Peyer's patch (tissue), 4 donors: ENCODE results near the gene RUVBL1. TPM values are rescaled to one million over a fixed set of nuclear protein-coding genes. Genes with fewer than 3 reads are reported as not detected.

Experiments
- DNase-seq, 3 donors: peaks; one replicate each; pipeline ENCODE4 v3.0.0-alpha.2; 2017 to 2019
- H3K27ac ChIP-seq, 4 donors: fragments of 200-600 bp; sonication (generic); one replicate each; pipeline ENCODE4 v1.5.1; 2016 to 2019
- H3K27me3 ChIP-seq, 2 donors: fragments of 200-600 bp; sonication (generic); one replicate each; pipeline ENCODE4 v1.5.1; 2019
- H3K36me3 ChIP-seq, 3 donors: fragments of 200-600 bp; sonication (generic); one replicate each; pipeline ENCODE4 v1.5.1; 2016 to 2019
- H3K4me1 ChIP-seq, 4 donors: fragments of 200-600 bp; sonication (generic); one replicate each; pipeline ENCODE4 v1.5.1; 2016 to 2019
- H3K4me3 ChIP-seq, 4 donors: fragments of 200-600 bp; sonication (generic); 1 replicate in 3 of 4; 2 replicates in 1 of 4; pipeline ENCODE4 v1.5.1; 2016 to 2019; ENCODE audit warnings: mild to moderate bottlenecking in 1 of 4
- H3K9me3 ChIP-seq, 4 donors: fragments of 200-600 bp; sonication (generic); one replicate each; pipeline ENCODE4 v1.5.1; 2016 to 2019; ENCODE audit warnings: mild to moderate bottlenecking in 1 of 4
- CTCF ChIP-seq, 6 experiments: fragments of 450-650 bp in 4 of 6; fragments of 200-600 bp in 2 of 6; sonication (generic) in 1 of 6; IDR thresholded peaks; one replicate each; pipeline ENCODE4 v1.5.1; 2017 to 2019; ENCODE audit warnings: antibody characterized with exemption in 6 of 6, mild to moderate bottlenecking in 3 of 6, moderate library complexity in 1 of 6
- POLR2A ChIP-seq, 2 donors: fragments of 450-650 bp; IDR thresholded peaks; one replicate each; pipeline ENCODE4 v1.5.1; 2017; ENCODE audit warnings: antibody characterized with exemption in 2 of 2, mild to moderate bottlenecking in 2 of 2, moderate library complexity in 2 of 2
- total RNA-seq, 4 donors: library from RNA; depleted of rRNA; stranded (reverse); fragments of >200 nt; gene quantifications; one replicate each; pipeline ENCODE4 v1.1.0, GENCODE V29; 2016

RUVBL1 gene
- total RNA-seq, 4 donors from 2014 or later, result 8.9 to 22.3 (median 14.5) TPM

- Histone ChIP-seq H3K27ac (peak overlapping the region in 1 of 4 donors; percentile 93), H3K4me3 (peak overlapping the region in 3 of 4 donors; percentile 86 to 98 (median 96)), H3K27me3 (no peaks in the 10 kb centered on the region), H3K36me3 (peaks cover 0 to 34% (median 0%) of the 10 kb centered on the region in 3 donors), H3K4me1 (peaks cover 0 to 34% (median 5%) of the 10 kb centered on the region in 4 donors), H3K9me3 (no peaks in the 10 kb centered on the region)
- TF ChIP-seq CTCF (IDR thresholded peaks at IDR 0.05) (no peak), POLR2A (IDR thresholded peaks at IDR 0.05) (peak in 1 of 2 donors; percentile 6)
- DNase-seq, result no peak
Observed at GRCh38 chr3:128053614-128054013, 70.0 kb downstream of the RUVBL1 start.

GRCh38 chr3:128052595-128053351, 70.8 kb downstream of the RUVBL1 start:
- no peaks in the 10 kb centered on the region for H3K27me3 ChIP-seq
- peak in 1 of 2 donors; percentile 13 for TF ChIP-seq POLR2A (IDR thresholded peaks at IDR 0.05)
- TF ChIP-seq CTCF (IDR thresholded peaks at IDR 0.05), result no peak
- peaks cover 0 to 34% (median 5%) of the 10 kb centered on the region in 4 donors for H3K4me1 ChIP-seq
- DNase-seq, result no peak
- H3K27ac ChIP-seq, result peak overlapping the region; percentile 92 to 98 (median 94)
- H3K9me3 ChIP-seq, result no peaks in the 10 kb centered on the region
- H3K36me3 ChIP-seq, result peaks cover 0 to 27% (median 0%) of the 10 kb centered on the region in 3 donors
- peak overlapping the region; percentile 83 to 98 (median 91) for H3K4me3 ChIP-seq

DNA sequence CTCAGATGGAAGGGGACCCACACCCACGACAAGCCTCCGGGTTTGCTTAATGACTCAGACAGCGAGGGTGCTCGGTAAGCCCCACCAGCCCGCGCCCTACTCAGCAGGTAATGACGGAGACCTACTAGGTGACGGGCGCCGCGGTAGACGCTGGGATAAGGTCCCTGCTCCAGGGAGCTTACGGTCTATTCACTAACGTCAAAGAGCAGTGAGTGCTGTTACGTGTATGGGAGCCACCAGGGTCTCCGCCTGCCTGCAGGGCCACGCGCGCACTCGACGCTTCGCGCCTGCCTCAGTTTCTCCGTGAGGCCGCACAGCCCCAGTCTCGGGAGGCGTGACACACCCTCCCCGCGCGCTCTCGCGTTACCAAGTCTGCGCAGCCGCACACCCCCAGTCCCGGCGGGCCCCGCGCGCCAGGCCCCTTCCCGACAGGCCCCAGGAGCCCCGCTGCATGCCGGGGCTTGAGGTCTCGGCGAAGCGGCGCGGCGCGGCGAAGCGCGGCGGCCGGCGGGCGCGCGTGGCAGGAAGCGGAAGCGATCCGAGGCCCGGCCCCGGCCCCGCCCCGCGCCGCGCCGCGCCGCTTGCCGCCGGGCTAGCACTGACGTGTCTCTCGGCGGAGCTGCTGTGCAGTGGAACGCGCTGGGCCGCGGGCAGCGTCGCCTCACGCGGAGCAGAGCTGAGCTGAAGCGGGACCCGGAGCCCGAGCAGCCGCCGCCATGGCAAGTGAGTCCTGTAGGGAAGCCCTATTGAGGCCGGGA, 71.6 kb downstream of the RUVBL1 start, which contains the start of gene SEC61A1:
TSS of gene SEC61A1 (plus strand) at position 601 of the 758 bp plus-strand sequence. CDS start at position 717, 116 bp downstream.
- peak within 1 kb of the TSS; percentile 83 to 98 (median 91) for H3K4me3 ChIP-seq
- H3K27ac ChIP-seq, result peak within 1 kb of the TSS; percentile 92 to 98 (median 94)
- H3K27me3 ChIP-seq, result no peaks in the 10 kb centered on the region
- peaks cover 0 to 34% (median 5%) of the 10 kb centered on the region in 4 donors for H3K4me1 ChIP-seq
- peak; percentile 89 to 97 (median 97) for DNase-seq
- no peaks in the 10 kb centered on the region for H3K9me3 ChIP-seq
- TF ChIP-seq CTCF (IDR thresholded peaks at IDR 0.05), result no peak
- peak; percentile 84 to 91 for TF ChIP-seq POLR2A (IDR thresholded peaks at IDR 0.05)
- H3K36me3 ChIP-seq, result peaks cover 0 to 19% (median 0%) of the 10 kb centered on the region in 3 donors

- H3K9me3 ChIP-seq, result no peaks in the 10 kb centered on the region
- peaks cover 0 to 34% (median 5%) of the 10 kb centered on the region in 4 donors for H3K4me1 ChIP-seq
- H3K4me3 ChIP-seq, result peak overlapping the region; percentile 83 to 98 (median 91)
- no peak for DNase-seq
- no peak for TF ChIP-seq POLR2A (IDR thresholded peaks at IDR 0.05)
- TF ChIP-seq CTCF (IDR thresholded peaks at IDR 0.05), result no peak
- H3K27me3 ChIP-seq, result no peaks in the 10 kb centered on the region
- H3K36me3 ChIP-seq, result peaks cover 0 to 13% (median 0%) of the 10 kb centered on the region in 3 donors
- H3K27ac ChIP-seq, result peak overlapping the region; percentile 92 to 98 (median 94)
Observed at GRCh38 chr3:128051459-128051836, 72.2 kb downstream of the RUVBL1 start.

DNA sequence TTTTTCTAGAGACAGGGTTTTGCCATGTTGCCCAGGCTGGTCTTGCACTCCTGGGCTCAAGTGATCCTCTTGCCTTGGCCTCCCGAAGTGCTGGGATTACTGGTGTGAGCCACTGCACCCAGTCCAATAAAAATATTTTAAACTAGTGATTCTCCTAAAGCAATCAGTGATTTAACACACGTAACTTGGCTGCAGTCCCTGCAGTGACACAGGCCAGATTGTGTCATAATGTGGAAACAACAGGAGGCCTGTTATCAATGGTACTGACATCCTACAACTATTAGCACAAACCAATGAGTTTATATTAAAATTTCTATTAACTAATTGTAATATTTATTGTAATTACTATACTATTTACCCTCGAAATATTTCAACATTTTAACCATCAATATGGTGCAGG, 73.0 kb downstream of the RUVBL1 start:
- Histone ChIP-seq H3K36me3 (peaks cover 0 to 5% (median 0%) of the 10 kb centered on the region in 3 donors), H3K9me3 (no peaks in the 10 kb centered on the region), H3K4me3 (no peak overlapping the region), H3K27me3 (no peaks in the 10 kb centered on the region), H3K27ac (no peak overlapping the region), H3K4me1 (peaks cover 0 to 32% (median 5%) of the 10 kb centered on the region in 4 donors)
- no peak for DNase-seq
- TF ChIP-seq POLR2A (IDR thresholded peaks at IDR 0.05) (no peak), CTCF (IDR thresholded peaks at IDR 0.05) (no peak)
